HG03442 (cell line): ENCODE measurements around the gene SLC25A25.

Experiments
- ATAC-seq: cut with Tn5 transposase; IDR thresholded peaks from one replicate; pipeline ENCODE4 v1.9.1; 2021; ENCODE audit warnings: mild to moderate bottlenecking, moderate library complexity; ENCODE audit not compliant: unreplicated experiment

The SLC25A25 gene

GRCh38 chr9:128143525-128144238 lies 75.7 kb downstream of the SLC25A25 start:
- no peak for ATAC-seq

GRCh38 chr9:128144239-128145181 lies 76.5 kb downstream of the SLC25A25 start:
- no peak for ATAC-seq

- no peak for ATAC-seq
Measured at GRCh38 chr9:128145536-128145935, 77.5 kb downstream of the SLC25A25 start.

- ATAC-seq = no peak
Measured at GRCh38 chr9:128145951-128146351, 77.9 kb downstream of the SLC25A25 start.

- ATAC-seq = no peak
Measured at GRCh38 chr9:128146591-128147120, 78.6 kb downstream of the SLC25A25 start.

GRCh38 chr9:128148509-128149000 lies 80.5 kb downstream of the SLC25A25 start:
- ATAC-seq = no peak

- no peak for ATAC-seq
Measured at GRCh38 chr9:128149001-128149701, 81.1 kb downstream of the SLC25A25 start, which contains the start of gene LCN2. LCN2 (plus strand) TSS chr9:128149453; CDS start chr9:128149526, 73 bp downstream.

GRCh38 chr9:128149951-128150593 lies 82.0 kb downstream of the SLC25A25 start:
- ATAC-seq = no peak

- no peak for ATAC-seq
Measured at GRCh38 chr9:128150594-128151308, 82.7 kb downstream of the SLC25A25 start.

- ATAC-seq = no peak
Measured at GRCh38 chr9:128151309-128152132, 83.5 kb downstream of the SLC25A25 start.

- no peak for ATAC-seq
Measured at GRCh38 chr9:128152133-128153059, 84.4 kb downstream of the SLC25A25 start.

GRCh38 chr9:128153060-128153946 lies 85.3 kb downstream of the SLC25A25 start:
- ATAC-seq = no peak

- ATAC-seq = no peak
Measured at GRCh38 chr9:128153947-128154695, 86.1 kb downstream of the SLC25A25 start.

GRCh38 chr9:128155736-128156500 lies 87.9 kb downstream of the SLC25A25 start:
- no peak for ATAC-seq
